Neural crest cell (in vitro differentiated cells): ENCODE results near the gene MT1G. TPM values are rescaled to one million over a fixed set of nuclear protein-coding genes. Genes with fewer than 3 reads are reported as not detected.

Source experiments
- DNase-seq: peaks from one replicate; pipeline ENCODE4 v3.0.0; 2021; ENCODE audit warnings: low read depth, mixed read lengths, low spot score
- H3K27ac Mint-ChIP-seq: one replicate; pipeline ENCODE4 v1.8.0; 2021; ENCODE audit warnings: mild to moderate bottlenecking, mixed read lengths; ENCODE audit not compliant: unreplicated experiment
- H3K27me3 Mint-ChIP-seq: 2 replicates; pipeline ENCODE4 v1.8.0; 2021; ENCODE audit warnings: low read depth, mild to moderate bottlenecking, mixed read lengths
- H3K36me3 Mint-ChIP-seq: 2 replicates; pipeline ENCODE4 v1.8.0; 2021; ENCODE audit warnings: low read depth, mild to moderate bottlenecking, mixed read lengths
- H3K4me1 Mint-ChIP-seq: 2 replicates; pipeline ENCODE4 v1.8.0; 2021; ENCODE audit warnings: mixed read lengths
- H3K4me3 Mint-ChIP-seq: one replicate; pipeline ENCODE4 v1.8.0; 2021; ENCODE audit warnings: mild to moderate bottlenecking, mixed read lengths
- H3K9me3 Mint-ChIP-seq: 2 replicates; pipeline ENCODE4 v1.8.0; 2021; ENCODE audit warnings: mixed read lengths
- CTCF ChIP-seq: fragments of 200-600 bp; sonication (generic); conservative IDR thresholded peaks from 2 replicates; pipeline ENCODE4 v1.5.0; 2021; ENCODE audit warnings: antibody characterized with exemption, mild to moderate bottlenecking
- total RNA-seq: library from RNA; stranded (reverse); gene quantifications from 2 replicates; pipeline ENCODE4 v1.2.1, GENCODE V29; 2021

MT1G gene
- total RNA-seq, 1 donor from 2014 or later: not detected

- Mint-ChIP-seq H3K36me3 (no peaks in the 10 kb centered on the region), H3K27ac (no peak overlapping the region), H3K4me1 (peaks cover 17% of the 10 kb centered on the region), H3K27me3 (peaks cover 6% of the 10 kb centered on the region), H3K9me3 (peaks cover 5% of the 10 kb centered on the region), H3K4me3 (peak overlapping the region; percentile 54)
- no peak for DNase-seq
- TF ChIP-seq CTCF: no peak
Measured at GRCh38 chr16:56684256-56684925, 16.5 kb upstream of the MT1G start.

- H3K27me3 Mint-ChIP-seq: peaks cover 6% of the 10 kb centered on the region
- H3K27ac Mint-ChIP-seq: no peak overlapping the region
- H3K36me3 Mint-ChIP-seq: no peaks in the 10 kb centered on the region
- no peak for DNase-seq
- TF ChIP-seq CTCF: no peak
- H3K4me1 Mint-ChIP-seq: peaks cover 14% of the 10 kb centered on the region
- H3K9me3 Mint-ChIP-seq: peaks cover 5% of the 10 kb centered on the region
- peak overlapping the region; percentile 54 for H3K4me3 Mint-ChIP-seq
Measured at GRCh38 chr16:56683424-56684172, 15.7 kb upstream of the MT1G start.

- Mint-ChIP-seq H3K27ac (no peak overlapping the region), H3K4me3 (peak overlapping the region; percentile 89), H3K4me1 (peaks cover 14% of the 10 kb centered on the region), H3K9me3 (peaks cover 4% of the 10 kb centered on the region), H3K27me3 (peaks cover 8% of the 10 kb centered on the region), H3K36me3 (no peaks in the 10 kb centered on the region)
- no peak for DNase-seq
- no peak for TF ChIP-seq CTCF
Measured at GRCh38 chr16:56682703-56683397, 15.0 kb upstream of the MT1G start.

- H3K9me3 Mint-ChIP-seq: peaks cover 3% of the 10 kb centered on the region
- H3K27me3 Mint-ChIP-seq: peaks cover 14% of the 10 kb centered on the region
- peaks cover 14% of the 10 kb centered on the region for H3K4me1 Mint-ChIP-seq
- peak; percentile 72 for DNase-seq
- no peaks in the 10 kb centered on the region for H3K36me3 Mint-ChIP-seq
- no peak for TF ChIP-seq CTCF
- peak within 1 kb of the TSS; percentile 95 for H3K27ac Mint-ChIP-seq
- peak within 1 kb of the TSS; percentile 89 for H3K4me3 Mint-ChIP-seq
Measured at GRCh38 chr16:56681939-56682702, 14.3 kb upstream of the MT1G start, which contains the start of gene MT1X. Gene MT1X, plus strand, starts transcription at chr16:56682470. Its CDS starts 71 bp downstream, at chr16:56682541.

GRCh38 chr16:56679818-56680217, 12.0 kb upstream of the MT1G start:
- H3K27me3 Mint-ChIP-seq: peaks cover 33% of the 10 kb centered on the region
- DNase-seq: no peak
- H3K4me3 Mint-ChIP-seq: no peak overlapping the region
- H3K4me1 Mint-ChIP-seq: peaks cover 14% of the 10 kb centered on the region
- H3K9me3 Mint-ChIP-seq: no peaks in the 10 kb centered on the region
- TF ChIP-seq CTCF: no peak
- H3K36me3 Mint-ChIP-seq: no peaks in the 10 kb centered on the region
- no peak overlapping the region for H3K27ac Mint-ChIP-seq
